ENCODE data around the gene FNBP1. TPM values are rescaled to one million over a fixed set of nuclear protein-coding genes. Genes with fewer than 3 reads are reported as not detected.

The FNBP1 gene
- total RNA-seq, 1 experiment from 2014 or later: 80.7 TPM

- H3K36me3 ChIP-seq (ENCODE audit: low read depth): no peaks in the 10 kb centered on the region
- no peak overlapping the region for H3K27ac ChIP-seq
- H3K27me3 ChIP-seq (ENCODE audit: insufficient read depth, low read depth): no peaks in the 10 kb centered on the region
- H3K9me3 ChIP-seq (ENCODE audit: insufficient read depth, low read depth): no peaks in the 10 kb centered on the region
- peaks cover 6% of the 10 kb centered on the region for H3F3A ChIP-seq (ENCODE audit: insufficient read depth, low read depth)
- intact Hi-C loops (cut with micrococcal nuclease; ENCODE audit: unreplicated experiment): no loop called here
- peaks cover 39% of the 10 kb centered on the region for H3K4me1 ChIP-seq (replicated peaks; ENCODE audit: insufficient read depth)
- DNase-seq: no peak
- peak overlapping the region; percentile 21; the same call in 1 of the 2 replicates for H3K4me2 ChIP-seq
- no TSS peak for BruUV-seq (replicated peaks)
- no peaks in the 10 kb centered on the region for H4K20me1 ChIP-seq (ENCODE audit: insufficient read depth)
- no peak overlapping the region for H2AFZ ChIP-seq
- peaks cover 3% of the 10 kb centered on the region; the same call in 1 of the 2 replicates for H3K79me2 ChIP-seq (ENCODE audit: low read depth)
- TF ChIP-seq CTCF (conservative IDR thresholded peaks at IDR 0.05) (no peak), EZH2 (IDR thresholded peaks at IDR 0.05; ENCODE audit: low read depth) (no peak)
- no peak overlapping the region for H3K4me3 ChIP-seq
- CTCF ChIA-PET: no interaction called here
- POLR2A ChIA-PET (ENCODE audit: unreplicated experiment): no interaction called here
- H3K9me2 ChIP-seq (ENCODE audit: insufficient read depth): no peaks in the 10 kb centered on the region
These were observed 52.5 kb downstream of the FNBP1 start for GRCh38 chr9:129990269-129991010.

GRCh38 chr9:129989740-129990139 is 53.2 kb downstream of the FNBP1 start:
- no TSS peak for BruUV-seq (replicated peaks)
- ChIA-PET POLR2A (ENCODE audit: unreplicated experiment) (interaction anchor here (0.6 kb wide), 1 partner anchor 182 kb away, joined by 19 read pairs; no protein-coding TSS in a partner anchor), CTCF (no interaction called here)
- no peak for TF ChIP-seq CTCF (conservative IDR thresholded peaks at IDR 0.05)
- TF ChIP-seq EZH2 (IDR thresholded peaks at IDR 0.05; ENCODE audit: low read depth): no peak
- Histone ChIP-seq H3K4me3 (no peak overlapping the region), H3K36me3 (ENCODE audit: low read depth) (no peaks in the 10 kb centered on the region), H3K27ac (no peak overlapping the region), H3K27me3 (ENCODE audit: insufficient read depth, low read depth) (no peaks in the 10 kb centered on the region), H3F3A (ENCODE audit: insufficient read depth, low read depth) (peaks cover 6% of the 10 kb centered on the region), H3K79me2 (ENCODE audit: low read depth) (peaks cover 3% of the 10 kb centered on the region; the same call in 1 of the 2 replicates), H4K20me1 (ENCODE audit: insufficient read depth) (no peaks in the 10 kb centered on the region), H3K4me2 (peak overlapping the region; percentile 29; the same call in 1 of the 2 replicates), H3K4me1 (replicated peaks; ENCODE audit: insufficient read depth) (peaks cover 32% of the 10 kb centered on the region), H3K9me3 (ENCODE audit: insufficient read depth, low read depth) (no peaks in the 10 kb centered on the region), H3K9me2 (ENCODE audit: insufficient read depth) (no peaks in the 10 kb centered on the region), H2AFZ (no peak overlapping the region)
- intact Hi-C loops (cut with micrococcal nuclease; ENCODE audit: unreplicated experiment): no loop called here
- peak; percentile 59 to 69 for DNase-seq

GRCh38 chr9:129989362-129989708 is 53.7 kb downstream of the FNBP1 start:
- peaks cover 30% of the 10 kb centered on the region for H3K4me1 ChIP-seq (replicated peaks; ENCODE audit: insufficient read depth)
- peak overlapping the region; percentile 29; the same call in 1 of the 2 replicates for H3K4me2 ChIP-seq
- DNase-seq: no peak
- H3K9me3 ChIP-seq (ENCODE audit: insufficient read depth, low read depth): no peaks in the 10 kb centered on the region
- H3K79me2 ChIP-seq (ENCODE audit: low read depth): peaks cover 3% of the 10 kb centered on the region; the same call in 1 of the 2 replicates
- POLR2A ChIA-PET (ENCODE audit: unreplicated experiment): interaction anchor here (0.6 kb wide), 1 partner anchor 183 kb away, joined by 19 read pairs; no protein-coding TSS in a partner anchor
- intact Hi-C loops (cut with micrococcal nuclease; ENCODE audit: unreplicated experiment): no loop called here
- BruUV-seq (replicated peaks): no TSS peak
- H3K36me3 ChIP-seq (ENCODE audit: low read depth): no peaks in the 10 kb centered on the region
- H2AFZ ChIP-seq: no peak overlapping the region
- CTCF ChIA-PET: no interaction called here
- H3K4me3 ChIP-seq: no peak overlapping the region
- H3F3A ChIP-seq (ENCODE audit: insufficient read depth, low read depth): peaks cover 6% of the 10 kb centered on the region
- no peak overlapping the region for H3K27ac ChIP-seq
- H3K27me3 ChIP-seq (ENCODE audit: insufficient read depth, low read depth): no peaks in the 10 kb centered on the region
- H4K20me1 ChIP-seq (ENCODE audit: insufficient read depth): no peaks in the 10 kb centered on the region
- TF ChIP-seq CTCF (conservative IDR thresholded peaks at IDR 0.05): no peak
- TF ChIP-seq EZH2 (IDR thresholded peaks at IDR 0.05; ENCODE audit: low read depth): no peak
- H3K9me2 ChIP-seq (ENCODE audit: insufficient read depth): no peaks in the 10 kb centered on the region

Data from PC-9 (cell line).